ENCODE results near the gene CORO2A. TPM values are rescaled to one million over a fixed set of nuclear protein-coding genes. Genes with fewer than 3 reads are reported as not detected.

The CORO2A gene
- total and polyA plus RNA-seq, 2 of the 13 experiments (the other 11 are each of a cell fraction or from before 2014, with no cell fraction given) = 14.4 to 15.3 TPM

DNA sequence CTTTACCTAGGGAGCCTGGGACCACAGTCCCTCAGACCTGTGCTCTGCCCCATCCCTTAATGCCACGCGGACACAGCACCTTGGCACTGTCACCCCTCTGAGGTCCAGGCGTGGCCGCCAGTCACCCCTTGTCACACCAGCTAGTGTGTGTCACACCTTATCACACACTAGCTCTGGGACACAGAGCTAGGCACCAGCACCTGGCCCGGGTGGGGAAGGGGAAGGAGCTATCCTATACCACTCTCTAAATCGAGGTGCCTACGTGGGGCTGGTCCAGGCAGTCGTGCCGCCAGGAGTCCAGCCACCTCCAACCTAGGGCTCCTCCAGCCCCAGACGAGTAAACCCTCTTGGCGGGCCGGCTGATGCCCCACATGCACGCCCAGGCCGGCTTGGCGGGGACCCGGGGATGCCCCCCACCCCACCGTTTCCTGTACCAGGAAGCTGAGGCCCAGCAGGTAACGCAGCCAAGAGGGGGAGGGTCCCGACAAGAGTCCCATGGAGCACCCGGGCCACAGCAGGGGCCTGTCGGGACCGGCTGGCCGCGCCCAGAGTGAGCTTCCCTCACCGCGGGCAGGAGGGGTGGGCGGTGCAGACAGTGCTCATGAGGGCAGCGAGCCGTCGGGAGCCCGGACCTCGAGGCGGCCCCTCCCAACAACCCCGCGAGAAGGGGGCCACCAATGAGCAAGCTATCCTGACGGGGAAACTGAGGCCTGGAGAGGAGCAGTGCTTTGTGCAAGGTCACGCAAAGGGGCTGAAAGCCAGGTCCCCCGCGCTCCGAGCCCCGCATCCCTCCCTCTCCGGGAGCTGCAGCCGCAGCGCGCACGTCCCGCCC is 550 bp downstream of the CORO2A start (continued):
- TF ChIP-seq, protein P1, sequence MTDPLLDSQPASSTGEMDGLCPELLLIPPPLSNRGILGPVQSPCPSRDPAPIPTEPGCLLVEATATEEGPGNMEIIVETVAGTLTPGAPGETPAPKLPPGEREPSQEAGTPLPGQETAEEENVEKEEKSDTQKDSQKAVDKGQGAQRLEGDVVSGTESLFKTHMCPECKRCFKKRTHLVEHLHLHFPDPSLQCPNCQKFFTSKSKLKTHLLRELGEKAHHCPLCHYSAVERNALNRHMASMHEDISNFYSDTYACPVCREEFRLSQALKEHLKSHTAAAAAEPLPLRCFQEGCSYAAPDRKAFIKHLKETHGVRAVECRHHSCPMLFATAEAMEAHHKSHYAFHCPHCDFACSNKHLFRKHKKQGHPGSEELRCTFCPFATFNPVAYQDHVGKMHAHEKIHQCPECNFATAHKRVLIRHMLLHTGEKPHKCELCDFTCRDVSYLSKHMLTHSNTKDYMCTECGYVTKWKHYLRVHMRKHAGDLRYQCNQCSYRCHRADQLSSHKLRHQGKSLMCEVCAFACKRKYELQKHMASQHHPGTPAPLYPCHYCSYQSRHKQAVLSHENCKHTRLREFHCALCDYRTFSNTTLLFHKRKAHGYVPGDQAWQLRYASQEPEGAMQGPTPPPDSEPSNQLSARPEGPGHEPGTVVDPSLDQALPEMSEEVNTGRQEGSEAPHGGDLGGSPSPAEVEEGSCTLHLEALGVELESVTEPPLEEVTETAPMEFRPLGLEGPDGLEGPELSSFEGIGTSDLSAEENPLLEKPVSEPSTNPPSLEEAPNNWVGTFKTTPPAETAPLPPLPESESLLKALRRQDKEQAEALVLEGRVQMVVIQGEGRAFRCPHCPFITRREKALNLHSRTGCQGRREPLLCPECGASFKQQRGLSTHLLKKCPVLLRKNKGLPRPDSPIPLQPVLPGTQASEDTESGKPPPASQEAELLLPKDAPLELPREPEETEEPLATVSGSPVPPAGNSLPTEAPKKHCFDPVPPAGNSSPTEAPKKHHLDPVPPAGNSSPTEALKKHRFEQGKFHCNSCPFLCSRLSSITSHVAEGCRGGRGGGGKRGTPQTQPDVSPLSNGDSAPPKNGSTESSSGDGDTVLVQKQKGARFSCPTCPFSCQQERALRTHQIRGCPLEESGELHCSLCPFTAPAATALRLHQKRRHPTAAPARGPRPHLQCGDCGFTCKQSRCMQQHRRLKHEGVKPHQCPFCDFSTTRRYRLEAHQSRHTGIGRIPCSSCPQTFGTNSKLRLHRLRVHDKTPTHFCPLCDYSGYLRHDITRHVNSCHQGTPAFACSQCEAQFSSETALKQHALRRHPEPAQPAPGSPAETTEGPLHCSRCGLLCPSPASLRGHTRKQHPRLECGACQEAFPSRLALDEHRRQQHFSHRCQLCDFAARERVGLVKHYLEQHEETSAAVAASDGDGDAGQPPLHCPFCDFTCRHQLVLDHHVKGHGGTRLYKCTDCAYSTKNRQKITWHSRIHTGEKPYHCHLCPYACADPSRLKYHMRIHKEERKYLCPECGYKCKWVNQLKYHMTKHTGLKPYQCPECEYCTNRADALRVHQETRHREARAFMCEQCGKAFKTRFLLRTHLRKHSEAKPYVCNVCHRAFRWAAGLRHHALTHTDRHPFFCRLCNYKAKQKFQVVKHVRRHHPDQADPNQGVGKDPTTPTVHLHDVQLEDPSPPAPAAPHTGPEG (CRISPR knock-in tag; IDR thresholded peaks at IDR 0.05) = no peak
- TF ChIP-seq, protein P2, sequence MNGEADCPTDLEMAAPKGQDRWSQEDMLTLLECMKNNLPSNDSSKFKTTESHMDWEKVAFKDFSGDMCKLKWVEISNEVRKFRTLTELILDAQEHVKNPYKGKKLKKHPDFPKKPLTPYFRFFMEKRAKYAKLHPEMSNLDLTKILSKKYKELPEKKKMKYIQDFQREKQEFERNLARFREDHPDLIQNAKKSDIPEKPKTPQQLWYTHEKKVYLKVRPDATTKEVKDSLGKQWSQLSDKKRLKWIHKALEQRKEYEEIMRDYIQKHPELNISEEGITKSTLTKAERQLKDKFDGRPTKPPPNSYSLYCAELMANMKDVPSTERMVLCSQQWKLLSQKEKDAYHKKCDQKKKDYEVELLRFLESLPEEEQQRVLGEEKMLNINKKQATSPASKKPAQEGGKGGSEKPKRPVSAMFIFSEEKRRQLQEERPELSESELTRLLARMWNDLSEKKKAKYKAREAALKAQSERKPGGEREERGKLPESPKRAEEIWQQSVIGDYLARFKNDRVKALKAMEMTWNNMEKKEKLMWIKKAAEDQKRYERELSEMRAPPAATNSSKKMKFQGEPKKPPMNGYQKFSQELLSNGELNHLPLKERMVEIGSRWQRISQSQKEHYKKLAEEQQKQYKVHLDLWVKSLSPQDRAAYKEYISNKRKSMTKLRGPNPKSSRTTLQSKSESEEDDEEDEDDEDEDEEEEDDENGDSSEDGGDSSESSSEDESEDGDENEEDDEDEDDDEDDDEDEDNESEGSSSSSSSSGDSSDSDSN (CRISPR knock-in tag; IDR thresholded peaks at IDR 0.05) = 0 out of 2 replicates have a peak, but pooled peaks have one; percentile 33
- TF ChIP-seq ZNF777 (CRISPR knock-in tag; IDR thresholded peaks at IDR 0.05) = peak; percentile 94
- peak; percentile 9; the same call in 1 of the 2 replicates for TF ChIP-seq REPIN1 (CRISPR knock-in tag; IDR thresholded peaks at IDR 0.05; ENCODE audit: borderline replicate concordance, low read depth)
- TF ChIP-seq SYNCRIP (IDR thresholded peaks at IDR 0.05; ENCODE audit: insufficient read depth, low read depth, low read length) = no peak
- TF ChIP-seq, protein P3, sequence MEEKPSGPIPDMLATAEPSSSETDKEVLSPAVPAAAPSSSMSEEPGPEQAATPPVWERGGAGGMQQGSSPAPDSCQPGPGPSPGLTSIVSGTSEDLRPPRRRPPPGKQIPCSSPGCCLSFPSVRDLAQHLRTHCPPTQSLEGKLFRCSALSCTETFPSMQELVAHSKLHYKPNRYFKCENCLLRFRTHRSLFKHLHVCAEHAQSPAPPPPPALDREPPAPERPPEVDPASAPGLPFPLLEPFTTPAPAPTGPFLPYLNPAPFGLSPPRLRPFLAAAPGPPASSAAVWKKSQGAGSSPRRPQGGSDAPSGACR (CRISPR knock-in tag; IDR thresholded peaks at IDR 0.05) = 0 out of 2 replicates have a peak, but pooled peaks have one; percentile 7
- TF ChIP-seq ZNF253 (CRISPR knock-in tag; IDR thresholded peaks at IDR 0.05; ENCODE audit: borderline replicate concordance) = no peak
- peak; percentile 79 for TF ChIP-seq ZSCAN25 (CRISPR knock-in tag; IDR thresholded peaks at IDR 0.05)
- no peak for TF ChIP-seq ZNF552 (CRISPR knock-in tag; IDR thresholded peaks at IDR 0.05; ENCODE audit: borderline replicate concordance)
- TF ChIP-seq KLF6 (CRISPR knock-in tag; IDR thresholded peaks at IDR 0.05) = no peak
- TF ChIP-seq PAF1 (CRISPR knock-in tag; IDR thresholded peaks at IDR 0.05) = no peak
- TF ChIP-seq ZBTB26 (CRISPR knock-in tag; IDR thresholded peaks at IDR 0.05; ENCODE audit: borderline replicate concordance) = no peak
- TF ChIP-seq SAP130 (CRISPR knock-in tag; IDR thresholded peaks at IDR 0.05; ENCODE audit: low read depth) = no peak; the same call in 1 of the 2 replicates
- TF ChIP-seq TBP (CRISPR knock-in tag; IDR thresholded peaks at IDR 0.05) = no peak
- 0 out of 2 replicates have a peak, but pooled peaks have one; percentile 9 for TF ChIP-seq KLF12 (CRISPR knock-in tag; IDR thresholded peaks at IDR 0.05; ENCODE audit: borderline replicate concordance)

All from HepG2 (cell line).